WTC11 (cell line): ENCODE results near the gene KIRREL3. TPM values are rescaled to one million over a fixed set of nuclear protein-coding genes. Genes with fewer than 3 reads are reported as not detected.

Experiments
- ATAC-seq: fragments of 200-7000 bp; cut with Tn5 transposase; 2 replicates; pipeline ENCODE4 v1.10.0; 2021; ENCODE audit warnings: mild to moderate bottlenecking, moderate library complexity
- CTCF ChIA-PET: fragments of 300-600 bp; sonication (Branson Sonifier 250); formaldehyde crosslinking; loops from one replicate; lab custom pipeline; 2021; ENCODE audit warnings: antibody characterized with exemption; lab: Charles Lee
- POLR2A ChIA-PET: fragments of 350-600 bp; sonication (Branson Sonifier 250); formaldehyde crosslinking; loops from one replicate; lab custom pipeline; 2021; ENCODE audit warnings: antibody characterized with exemption; lab: Charles Lee
- DNase-seq: peaks from one replicate; pipeline ENCODE4 v3.0.0; 2021; ENCODE audit warnings: low spot score
- H3K27ac Mint-ChIP-seq: 2 replicates; pipeline ENCODE4 v1.8.0; 2021; ENCODE audit warnings: mixed read lengths
- H3K27me3 Mint-ChIP-seq: 2 replicates; pipeline ENCODE4 v1.8.0; 2021; ENCODE audit warnings: low read depth, mild to moderate bottlenecking, moderate library complexity, mixed read lengths
- H3K36me3 Mint-ChIP-seq: 2 replicates; pipeline ENCODE4 v1.8.0; 2021; ENCODE audit warnings: mixed read lengths
- H3K4me1 Mint-ChIP-seq: 2 replicates; pipeline ENCODE4 v1.8.0; 2022; ENCODE audit warnings: mixed read lengths
- H3K4me3 Mint-ChIP-seq: 2 replicates; pipeline ENCODE4 v1.8.0; 2021; ENCODE audit warnings: mild to moderate bottlenecking, moderate library complexity, mixed read lengths
- H3K9me3 Mint-ChIP-seq: 2 replicates; pipeline ENCODE4 v1.8.0; 2021; ENCODE audit warnings: mixed read lengths
- ATF1 ChIP-seq: sonication (generic); formaldehyde crosslinking; IDR thresholded peaks from 2 replicates; pipeline ENCODE4 v1.8.1; 2023; ENCODE audit warnings: mild to moderate bottlenecking, moderate library complexity, missing genetic modification reagents
- ETV6 ChIP-seq: sonication (generic); formaldehyde crosslinking; IDR thresholded peaks from 2 replicates; pipeline ENCODE4 v1.8.1; 2022; ENCODE audit warnings: mild to moderate bottlenecking, missing genetic modification reagents
- FOXJ3 ChIP-seq: sonication (generic); formaldehyde crosslinking; IDR thresholded peaks from 2 replicates; pipeline ENCODE4 v1.9.0; 2021; ENCODE audit warnings: missing genetic modification reagents, mild to moderate bottlenecking, borderline replicate concordance
- FOXK1 ChIP-seq: sonication (generic); formaldehyde crosslinking; IDR thresholded peaks from 2 replicates; pipeline ENCODE4 v1.8.0; 2022; ENCODE audit warnings: mild to moderate bottlenecking, moderate library complexity, missing genetic modification reagents
- GABPB1 ChIP-seq: sonication (generic); formaldehyde crosslinking; IDR thresholded peaks from 2 replicates; pipeline ENCODE4 v1.8.1; 2023; ENCODE audit warnings: mild to moderate bottlenecking, missing genetic modification reagents
- KAT7 ChIP-seq: sonication (generic); formaldehyde crosslinking; IDR thresholded peaks from 2 replicates; pipeline ENCODE4 v1.8.1; 2023; ENCODE audit warnings: missing genetic modification reagents, mild to moderate bottlenecking, borderline replicate concordance
- MAX ChIP-seq: sonication (generic); formaldehyde crosslinking; IDR thresholded peaks from 2 replicates; pipeline ENCODE4 v1.8.0; 2022; ENCODE audit warnings: mild to moderate bottlenecking, missing genetic modification reagents
- NFATC4 ChIP-seq: fragments of 250-450 bp; sonication (Bioruptor Pico); IDR thresholded peaks from 2 replicates; pipeline ENCODE4 v1.9.0; 2021; ENCODE audit warnings: mild to moderate bottlenecking
- NFYB ChIP-seq: sonication (generic); formaldehyde crosslinking; conservative IDR thresholded peaks from 2 replicates; pipeline ENCODE4 v1.8.0; 2022; ENCODE audit warnings: low read depth, missing genetic modification reagents
- NR2C2 ChIP-seq: sonication (generic); formaldehyde crosslinking; IDR thresholded peaks from 2 replicates; pipeline ENCODE4 v1.8.0; 2022; ENCODE audit warnings: mild to moderate bottlenecking, missing genetic modification reagents
- OVOL2 ChIP-seq: fragments of 250-450 bp; sonication (Bioruptor Pico); IDR thresholded peaks from 2 replicates; pipeline ENCODE4 v1.9.0; 2021; ENCODE audit warnings: mild to moderate bottlenecking, borderline replicate concordance
- PRRX2 ChIP-seq: fragments of 250-450 bp; sonication (Bioruptor Pico); IDR thresholded peaks from 2 replicates; pipeline ENCODE4 v1.8.0; 2021; ENCODE audit warnings: mild to moderate bottlenecking
- SMAD3 ChIP-seq: sonication (generic); formaldehyde crosslinking; IDR thresholded peaks from 2 replicates; pipeline ENCODE4 v1.8.0; 2022; ENCODE audit warnings: missing genetic modification reagents, mild to moderate bottlenecking, borderline replicate concordance
- SP1 ChIP-seq: sonication (generic); formaldehyde crosslinking; conservative IDR thresholded peaks from 2 replicates; pipeline ENCODE4 v1.8.1; 2022; ENCODE audit warnings: missing genetic modification reagents
- ZBTB43 ChIP-seq: sonication (generic); formaldehyde crosslinking; IDR thresholded peaks from 2 replicates; pipeline ENCODE4 v1.8.1; 2023; ENCODE audit warnings: mild to moderate bottlenecking, missing genetic modification reagents
- ZMAT4 ChIP-seq: fragments of 250-450 bp; sonication (Bioruptor Pico); IDR thresholded peaks from 2 replicates; pipeline ENCODE4 v1.9.0; 2021; ENCODE audit warnings: mild to moderate bottlenecking
- ZNF121 ChIP-seq: sonication (generic); formaldehyde crosslinking; IDR thresholded peaks from 2 replicates; pipeline ENCODE4 v1.8.0; 2023; ENCODE audit warnings: missing genetic modification reagents
- ZNF671 ChIP-seq: fragments of 250-450 bp; sonication (Bioruptor Pico); IDR thresholded peaks from 2 replicates; pipeline ENCODE4 v1.8.0; 2021; ENCODE audit warnings: mild to moderate bottlenecking
- total RNA-seq: library from RNA; stranded (reverse); gene quantifications from 3 replicates; pipeline ENCODE4 v1.2.3, GENCODE V29; 2021
- TF ChIP-seq, protein P1 (sequence below): sonication (generic); formaldehyde crosslinking; conservative IDR thresholded peaks from 2 replicates; pipeline ENCODE4 v1.8.1; 2023; ENCODE audit warnings: mild to moderate bottlenecking, low read depth, missing genetic modification reagents, moderate library complexity
- TF ChIP-seq, protein P2 (sequence below): fragments of 250-450 bp; sonication (Bioruptor Pico); IDR thresholded peaks from 2 replicates; pipeline ENCODE4 v1.9.0; 2021; ENCODE audit warnings: mild to moderate bottlenecking, borderline replicate concordance
- TF ChIP-seq, protein P3 (sequence below): sonication (generic); formaldehyde crosslinking; IDR thresholded peaks from 2 replicates; pipeline ENCODE4 v1.8.0; 2022; ENCODE audit warnings: mild to moderate bottlenecking, missing genetic modification reagents
- TF ChIP-seq, protein P4 (sequence below): fragments of 250-450 bp; sonication (Bioruptor Pico); conservative IDR thresholded peaks from 2 replicates; pipeline ENCODE4 v1.9.0; 2021; ENCODE audit warnings: mild to moderate bottlenecking

Gene KIRREL3
- total RNA-seq, 1 experiment from 2014 or later = 0.59 TPM

GRCh38 chr11:127044535-127044934, 44.0 kb upstream of the KIRREL3 start (continued):
- no peak for TF ChIP-seq NR2C2 (CRISPR knock-in tag)
- TF ChIP-seq FOXJ3 (CRISPR knock-in tag) = no peak
- no peak for TF ChIP-seq MAX (CRISPR knock-in tag)
- no peak for TF ChIP-seq ATF1
- TF ChIP-seq ZNF121 (CRISPR knock-in tag) = no peak

GRCh38 chr11:127042445-127042844, 41.9 kb upstream of the KIRREL3 start:
- ATAC-seq (no peak), DNase-seq (no peak)
- Mint-ChIP-seq H3K27me3 (no peaks in the 10 kb centered on the region), H3K4me3 (no peak overlapping the region), H3K9me3 (no peaks in the 10 kb centered on the region), H3K4me1 (peaks cover 24% of the 10 kb centered on the region), H3K36me3 (no peaks in the 10 kb centered on the region), H3K27ac (no peak overlapping the region)
- ChIA-PET CTCF (no interaction called here), POLR2A (no interaction called here)
- no peak for TF ChIP-seq NFYB (CRISPR knock-in tag)
- no peak for TF ChIP-seq SMAD3 (CRISPR knock-in tag)
- TF ChIP-seq OVOL2 (CRISPR knock-in tag) = no peak
- no peak for TF ChIP-seq GABPB1 (CRISPR knock-in tag)
- TF ChIP-seq ZNF671 (CRISPR knock-in tag) = no peak

- POLR2A ChIA-PET = no interaction called here
- Mint-ChIP-seq H3K27ac (no peak overlapping the region), H3K4me3 (no peak overlapping the region), H3K27me3 (no peaks in the 10 kb centered on the region), H3K9me3 (no peaks in the 10 kb centered on the region), H3K4me1 (peaks cover 26% of the 10 kb centered on the region), H3K36me3 (no peaks in the 10 kb centered on the region)
- CTCF ChIA-PET = interaction anchor here (0.7 kb wide), 1 partner anchor 49 kb away, joined by 3 read pairs; no protein-coding TSS in a partner anchor
- ATAC-seq (no peak), DNase-seq (no peak)
- TF ChIP-seq ZBTB43 (no peak), SP1 (CRISPR knock-in tag) (no peak), ETV6 (CRISPR knock-in tag) (no peak), ZMAT4 (CRISPR knock-in tag) (no peak), NFATC4 (CRISPR knock-in tag) (no peak), FOXK1 (no peak), KAT7 (CRISPR knock-in tag) (no peak), NR2C2 (CRISPR knock-in tag) (no peak), PRRX2 (no peak)
- TF ChIP-seq, protein P1, sequence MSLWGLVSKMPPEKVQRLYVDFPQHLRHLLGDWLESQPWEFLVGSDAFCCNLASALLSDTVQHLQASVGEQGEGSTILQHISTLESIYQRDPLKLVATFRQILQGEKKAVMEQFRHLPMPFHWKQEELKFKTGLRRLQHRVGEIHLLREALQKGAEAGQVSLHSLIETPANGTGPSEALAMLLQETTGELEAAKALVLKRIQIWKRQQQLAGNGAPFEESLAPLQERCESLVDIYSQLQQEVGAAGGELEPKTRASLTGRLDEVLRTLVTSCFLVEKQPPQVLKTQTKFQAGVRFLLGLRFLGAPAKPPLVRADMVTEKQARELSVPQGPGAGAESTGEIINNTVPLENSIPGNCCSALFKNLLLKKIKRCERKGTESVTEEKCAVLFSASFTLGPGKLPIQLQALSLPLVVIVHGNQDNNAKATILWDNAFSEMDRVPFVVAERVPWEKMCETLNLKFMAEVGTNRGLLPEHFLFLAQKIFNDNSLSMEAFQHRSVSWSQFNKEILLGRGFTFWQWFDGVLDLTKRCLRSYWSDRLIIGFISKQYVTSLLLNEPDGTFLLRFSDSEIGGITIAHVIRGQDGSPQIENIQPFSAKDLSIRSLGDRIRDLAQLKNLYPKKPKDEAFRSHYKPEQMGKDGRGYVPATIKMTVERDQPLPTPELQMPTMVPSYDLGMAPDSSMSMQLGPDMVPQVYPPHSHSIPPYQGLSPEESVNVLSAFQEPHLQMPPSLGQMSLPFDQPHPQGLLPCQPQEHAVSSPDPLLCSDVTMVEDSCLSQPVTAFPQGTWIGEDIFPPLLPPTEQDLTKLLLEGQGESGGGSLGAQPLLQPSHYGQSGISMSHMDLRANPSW = no peak
- TF ChIP-seq, protein P2, sequence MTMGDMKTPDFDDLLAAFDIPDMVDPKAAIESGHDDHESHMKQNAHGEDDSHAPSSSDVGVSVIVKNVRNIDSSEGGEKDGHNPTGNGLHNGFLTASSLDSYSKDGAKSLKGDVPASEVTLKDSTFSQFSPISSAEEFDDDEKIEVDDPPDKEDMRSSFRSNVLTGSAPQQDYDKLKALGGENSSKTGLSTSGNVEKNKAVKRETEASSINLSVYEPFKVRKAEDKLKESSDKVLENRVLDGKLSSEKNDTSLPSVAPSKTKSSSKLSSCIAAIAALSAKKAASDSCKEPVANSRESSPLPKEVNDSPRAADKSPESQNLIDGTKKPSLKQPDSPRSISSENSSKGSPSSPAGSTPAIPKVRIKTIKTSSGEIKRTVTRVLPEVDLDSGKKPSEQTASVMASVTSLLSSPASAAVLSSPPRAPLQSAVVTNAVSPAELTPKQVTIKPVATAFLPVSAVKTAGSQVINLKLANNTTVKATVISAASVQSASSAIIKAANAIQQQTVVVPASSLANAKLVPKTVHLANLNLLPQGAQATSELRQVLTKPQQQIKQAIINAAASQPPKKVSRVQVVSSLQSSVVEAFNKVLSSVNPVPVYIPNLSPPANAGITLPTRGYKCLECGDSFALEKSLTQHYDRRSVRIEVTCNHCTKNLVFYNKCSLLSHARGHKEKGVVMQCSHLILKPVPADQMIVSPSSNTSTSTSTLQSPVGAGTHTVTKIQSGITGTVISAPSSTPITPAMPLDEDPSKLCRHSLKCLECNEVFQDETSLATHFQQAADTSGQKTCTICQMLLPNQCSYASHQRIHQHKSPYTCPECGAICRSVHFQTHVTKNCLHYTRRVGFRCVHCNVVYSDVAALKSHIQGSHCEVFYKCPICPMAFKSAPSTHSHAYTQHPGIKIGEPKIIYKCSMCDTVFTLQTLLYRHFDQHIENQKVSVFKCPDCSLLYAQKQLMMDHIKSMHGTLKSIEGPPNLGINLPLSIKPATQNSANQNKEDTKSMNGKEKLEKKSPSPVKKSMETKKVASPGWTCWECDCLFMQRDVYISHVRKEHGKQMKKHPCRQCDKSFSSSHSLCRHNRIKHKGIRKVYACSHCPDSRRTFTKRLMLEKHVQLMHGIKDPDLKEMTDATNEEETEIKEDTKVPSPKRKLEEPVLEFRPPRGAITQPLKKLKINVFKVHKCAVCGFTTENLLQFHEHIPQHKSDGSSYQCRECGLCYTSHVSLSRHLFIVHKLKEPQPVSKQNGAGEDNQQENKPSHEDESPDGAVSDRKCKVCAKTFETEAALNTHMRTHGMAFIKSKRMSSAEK (CRISPR knock-in tag) = no peak
- TF ChIP-seq, protein P3, sequence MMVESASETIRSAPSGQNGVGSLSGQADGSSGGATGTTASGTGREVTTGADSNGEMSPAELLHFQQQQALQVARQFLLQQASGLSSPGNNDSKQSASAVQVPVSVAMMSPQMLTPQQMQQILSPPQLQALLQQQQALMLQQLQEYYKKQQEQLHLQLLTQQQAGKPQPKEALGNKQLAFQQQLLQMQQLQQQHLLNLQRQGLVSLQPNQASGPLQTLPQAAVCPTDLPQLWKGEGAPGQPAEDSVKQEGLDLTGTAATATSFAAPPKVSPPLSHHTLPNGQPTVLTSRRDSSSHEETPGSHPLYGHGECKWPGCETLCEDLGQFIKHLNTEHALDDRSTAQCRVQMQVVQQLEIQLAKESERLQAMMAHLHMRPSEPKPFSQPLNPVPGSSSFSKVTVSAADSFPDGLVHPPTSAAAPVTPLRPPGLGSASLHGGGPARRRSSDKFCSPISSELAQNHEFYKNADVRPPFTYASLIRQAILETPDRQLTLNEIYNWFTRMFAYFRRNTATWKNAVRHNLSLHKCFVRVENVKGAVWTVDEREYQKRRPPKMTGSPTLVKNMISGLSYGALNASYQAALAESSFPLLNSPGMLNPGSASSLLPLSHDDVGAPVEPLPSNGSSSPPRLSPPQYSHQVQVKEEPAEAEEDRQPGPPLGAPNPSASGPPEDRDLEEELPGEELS = no peak
- TF ChIP-seq, protein P4, sequence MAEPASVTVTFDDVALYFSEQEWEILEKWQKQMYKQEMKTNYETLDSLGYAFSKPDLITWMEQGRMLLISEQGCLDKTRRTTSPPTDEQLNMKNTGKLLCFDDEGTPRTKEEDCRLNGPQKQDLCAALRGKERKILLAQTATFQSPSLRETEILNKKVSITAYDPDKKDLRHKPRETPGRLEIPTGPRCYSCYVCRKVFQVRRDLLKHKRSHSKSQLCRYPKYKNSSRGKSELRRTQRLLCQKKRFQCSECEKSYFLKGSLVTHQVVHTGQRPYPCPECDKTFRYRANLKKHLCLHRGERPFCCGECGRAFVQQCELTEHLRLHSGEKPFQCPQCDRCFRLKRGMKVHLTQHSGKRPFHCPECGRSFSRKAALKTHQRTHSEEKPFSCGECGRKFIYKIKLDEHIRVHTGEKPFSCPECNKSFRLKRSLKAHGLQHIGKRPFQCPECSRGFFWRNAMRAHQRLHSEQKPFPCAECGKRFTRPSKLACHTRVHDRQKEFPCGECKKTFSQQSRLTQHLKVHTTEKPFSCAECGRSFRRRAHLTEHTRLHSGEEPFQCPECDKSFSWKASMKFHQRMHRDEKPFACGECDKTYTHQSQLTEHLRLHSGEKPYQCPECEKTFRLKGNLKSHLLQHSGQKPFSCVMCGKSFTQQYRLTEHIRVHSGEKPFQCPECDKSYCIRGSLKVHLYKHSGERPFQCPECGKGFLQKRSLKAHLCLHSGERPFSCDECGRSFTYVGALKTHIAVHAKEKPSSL = no peak
Measured at GRCh38 chr11:127039591-127039990, 39.0 kb upstream of the KIRREL3 start.
